Adipose tissue (tissue), 3 donors: ENCODE results near the gene BORCS8. TPM values are rescaled to one million over a fixed set of nuclear protein-coding genes. Genes with fewer than 3 reads are reported as not detected.
"Not testable (repeated sequence)": the region's sequence is repeated elsewhere in the genome, so short reads cannot be mapped to it uniquely, and the experiment has no call there.

Experiments used
- H3K27ac ChIP-seq: one replicate; pipeline ENCODE4 v1.5.1; 2013; ENCODE audit warnings: low read depth, low read length
- WGBS, 3 donors: extraction: QIAGEN DNeasy Blood & Tissue Kit; methylation state at CpG; one replicate each; pipeline ENCODE4 v1.1.7; 2013; 5-methylcytosine and 5-hydroxymethylcytosine counted together
- polyA plus RNA-seq, 3 donors: library from polyadenylated mRNA; stranded (reverse); fragments of 200-250 nt; gene quantifications; one replicate each; pipeline ENCODE4 v1.2.3, GENCODE V29; 2013
- donor health status: healthy with polysubstance abuse.
- donor health status: Bipolar disorder and iron deficiency.
- donor health status: healthy.

The BORCS8 gene
- polyA plus RNA-seq: 10 to 100 TPM; 12.4 to 37.7 (median 35.4) TPM

- peak within 1 kb of the TSS; percentile 14 for H3K27ac ChIP-seq
- 0 to 1% (median 1%) methylated on average over 53 of the region's 53 CpGs for WGBS, 3 donors
These were observed at the start of gene BORCS8, which contains the start of gene RFXANK for GRCh38 chr19:19192078-19192882. TSS of gene BORCS8 (minus strand) at chr19:19192152. CDS start at chr19:19192117, 35 bp downstream. TSS of gene RFXANK (plus strand) at chr19:19192258. CDS start at chr19:19193947, 1,689 bp downstream.

GRCh38 chr19:19240476-19240875 lies 48.5 kb upstream of the BORCS8 start:
- H3K27ac ChIP-seq: no peak overlapping the region
- 68 to 84% (median 78%) methylated on average over 9 of the region's 9 CpGs for WGBS, 3 donors

GRCh38 chr19:19239675-19240074 lies 47.7 kb upstream of the BORCS8 start:
- H3K27ac ChIP-seq: no peak overlapping the region

GRCh38 chr19:19238126-19238894 lies 46.4 kb upstream of the BORCS8 start:
- 69 to 86% (median 86%) methylated on average over 18 of the region's 18 CpGs for WGBS, 3 donors
- no peak overlapping the region for H3K27ac ChIP-seq

- no peak overlapping the region for H3K27ac ChIP-seq
These were observed 44.2 kb upstream of the BORCS8 start for GRCh38 chr19:19236173-19236572.

GRCh38 chr19:19234220-19234816 lies 42.4 kb upstream of the BORCS8 start:
- 85 to 90% (median 89%) methylated on average over 2 of the region's 2 CpGs for WGBS, 3 donors

GRCh38 chr19:19232261-19232721 lies 40.3 kb upstream of the BORCS8 start:
- H3K27ac ChIP-seq: no peak overlapping the region
- 70 to 80% (median 80%) methylated on average over 18 to 19 of the region's 19 CpGs for WGBS, 3 donors

More at GRCh38 chr19:19234220-19234816, 42.4 kb upstream of the BORCS8 start:
- H3K27ac ChIP-seq: no peak overlapping the region

GRCh38 chr19:19230999-19231398 lies 39.0 kb upstream of the BORCS8 start:
- no peak overlapping the region for H3K27ac ChIP-seq
- WGBS, 3 donors: 78 to 87% (median 84%) methylated on average over 9 of the region's 9 CpGs

GRCh38 chr19:19229701-19230100 lies 37.7 kb upstream of the BORCS8 start:
- WGBS, 3 donors: 71 to 86% (median 83%) methylated on average over 3 of the region's 3 CpGs
- H3K27ac ChIP-seq: no peak overlapping the region

- WGBS, 3 donors: 80 to 85% (median 84%) methylated on average over 4 of the region's 4 CpGs
- no peak overlapping the region for H3K27ac ChIP-seq
These were observed 35.3 kb upstream of the BORCS8 start for GRCh38 chr19:19227217-19227616.

GRCh38 chr19:19226663-19227062 lies 34.7 kb upstream of the BORCS8 start:
- 56 to 71% (median 63%) methylated on average over 9 to 10 of the region's 10 CpGs for WGBS, 3 donors
- no peak overlapping the region for H3K27ac ChIP-seq

GRCh38 chr19:19226204-19226603 lies 34.3 kb upstream of the BORCS8 start:
- H3K27ac ChIP-seq: no peak overlapping the region
- 77 to 80% (median 78%) methylated on average over 5 of the region's 5 CpGs for WGBS, 3 donors

GRCh38 chr19:19224852-19225494 lies 33.0 kb upstream of the BORCS8 start:
- H3K27ac ChIP-seq: no peak overlapping the region
- 2 to 4% (median 2%) methylated on average over 57 to 59 of the region's 59 CpGs for WGBS, 3 donors

GRCh38 chr19:19224150-19224851 lies 32.3 kb upstream of the BORCS8 start:
- 66 to 72% (median 68%) methylated on average over 17 of the region's 17 CpGs for WGBS, 3 donors
- H3K27ac ChIP-seq: no peak overlapping the region

GRCh38 chr19:19223636-19224035 lies 31.7 kb upstream of the BORCS8 start:
- WGBS, 3 donors: 52 to 81% (median 70%) methylated on average over 6 of the region's 6 CpGs
- H3K27ac ChIP-seq: no peak overlapping the region

- WGBS, 3 donors: 84 to 85% (median 85%) methylated on average over 5 of the region's 5 CpGs
- H3K27ac ChIP-seq: no peak overlapping the region
These were observed 31.1 kb upstream of the BORCS8 start for GRCh38 chr19:19223060-19223459.

GRCh38 chr19:19221000-19221399 lies 29.0 kb upstream of the BORCS8 start:
- H3K27ac ChIP-seq: not testable (repeated sequence)
- 80 to 84% (median 83%) methylated on average over 8 of the region's 8 CpGs for WGBS, 3 donors

- H3K27ac ChIP-seq: no peak overlapping the region
- WGBS, 3 donors: 80 to 89% (median 88%) methylated on average over 21 of the region's 21 CpGs
These were observed 27.0 kb upstream of the BORCS8 start for GRCh38 chr19:19218911-19219310.
